A549 (cell line): ENCODE results near the gene MRPS18A. TPM values are rescaled to one million over a fixed set of nuclear protein-coding genes. Genes with fewer than 3 reads are reported as not detected.

Experiments
- ATAC-seq, 2 experiments: fragments of 200-7000 bp in 1 of 2; fragments of >200 bp in 1 of 2; cut with Nextera tagmentation in 1 of 2; cut with Tn5 transposase in 1 of 2; 3 replicates each; pipeline versions ENCODE4 v1.8.0 to v1.9.1; 2018 to 2020; ENCODE audit warnings: mild to moderate bottlenecking in 1 of 2, moderate library complexity in 1 of 2
- CTCF ChIA-PET: fragments of 300-600 bp; sonication (Branson Sonifier 250); formaldehyde crosslinking; extraction: SDS; loops from one replicate; lab custom pipeline; 2021; ENCODE audit warnings: antibody characterized with exemption, inconsistent platforms; lab: Yijun Ruan, JAX
- POLR2A ChIA-PET: fragments of 350-600 bp; formaldehyde crosslinking; extraction: SDS; loops from one replicate; lab custom pipeline; 2021; ENCODE audit warnings: antibody characterized with exemption, inconsistent platforms; lab: Yijun Ruan, JAX
- DNase-seq, 2 experiments: peaks; one replicate each; pipeline versions ENCODE4 v3.0.0 to v3.0.0-alpha.2; 2011 to 2016; ENCODE audit warnings: low read depth in 1 of 2, low spot score in 1 of 2
- FAIRE-seq: peaks from 2 replicates; lab custom pipeline; 2011; peaks lifted over from hg19 to GRCh38; lab: Jason Lieb, UNC
- H3K27ac ChIP-seq, 2 experiments: fragments of >200 bp; sonication (Bioruptor Twin); formaldehyde crosslinking; 3 replicates each; pipeline ENCODE4 v1.5.1; 2016 to 2017
- H3K4me1 ChIP-seq: fragments of >200 bp; sonication (Bioruptor Twin); formaldehyde crosslinking; 3 replicates; pipeline ENCODE4 v1.6.1; 2016
- H3K4me2 ChIP-seq: fragments of >200 bp; sonication (Bioruptor Twin); formaldehyde crosslinking; 3 replicates; pipeline ENCODE4 v1.6.1; 2016
- H3K4me3 ChIP-seq: fragments of >200 bp; sonication (Bioruptor Twin); formaldehyde crosslinking; 3 replicates; pipeline ENCODE4 v1.5.1; 2016
- H3K9me3 ChIP-seq: fragments of >200 bp; sonication (Bioruptor Twin); formaldehyde crosslinking; 3 replicates; pipeline ENCODE4 v1.6.1; 2016
- BCL3 ChIP-seq: fragments of >200 bp; sonication (Bioruptor Twin); formaldehyde crosslinking; IDR thresholded peaks from 3 replicates; pipeline ENCODE4 v1.6.1; 2016
- CEBPB ChIP-seq, 2 experiments: fragments of >200 bp in 1 of 2; sonication (Bioruptor Twin) in 1 of 2; formaldehyde crosslinking in 1 of 2; IDR thresholded peaks; 2 replicates each; pipeline ENCODE4 v1.6.1; 2012 to 2016
- CHD4 ChIP-seq: fragments of 200-600 bp; sonication (generic); IDR thresholded peaks from 2 replicates; pipeline ENCODE4 v1.6.1; 2016; ENCODE audit warnings: antibody characterized with exemption, mild to moderate bottlenecking, borderline replicate concordance
- ELK1 ChIP-seq: fragments of 150-350 bp; IDR thresholded peaks from 2 replicates; pipeline ENCODE4 v1.6.1; 2014; ENCODE audit warnings: low read depth, mild to moderate bottlenecking, low read length
- EP300 ChIP-seq, 2 experiments: fragments of >200 bp; sonication (Bioruptor Twin); formaldehyde crosslinking; IDR thresholded peaks; 2 replicates in 1 of 2; 3 replicates in 1 of 2; pipeline ENCODE4 v1.6.1; 2016 to 2017
- HEYL ChIP-seq: fragments of 250-450 bp; sonication (Bioruptor Pico); IDR thresholded peaks from 2 replicates; pipeline ENCODE4 v1.8.0; 2021; ENCODE audit warnings: mild to moderate bottlenecking, moderate library complexity
- HMGXB4 ChIP-seq: fragments of 250-450 bp; sonication (Bioruptor Pico); IDR thresholded peaks from 2 replicates; pipeline ENCODE4 v1.5.0; 2021; ENCODE audit warnings: mild to moderate bottlenecking, moderate library complexity, borderline replicate concordance
- HOXB5 ChIP-seq: fragments of 250-450 bp; sonication (Bioruptor Pico); IDR thresholded peaks from 2 replicates; pipeline ENCODE4 v1.5.0; 2020; ENCODE audit warnings: mild to moderate bottlenecking, moderate library complexity
- JUN ChIP-seq, 2 experiments: fragments of >200 bp; sonication (Bioruptor Twin); formaldehyde crosslinking; IDR thresholded peaks; 2 replicates in 1 of 2; 3 replicates in 1 of 2; pipeline ENCODE4 v1.6.1; 2016 to 2017
- KDM1A ChIP-seq: fragments of 200-600 bp; sonication (generic); IDR thresholded peaks from 2 replicates; pipeline ENCODE4 v1.6.1; 2016; ENCODE audit warnings: low read depth, mild to moderate bottlenecking
- KDM5A ChIP-seq: fragments of 200-600 bp; sonication (generic); IDR thresholded peaks from 2 replicates; pipeline ENCODE4 v1.6.1; 2016; ENCODE audit warnings: antibody characterized with exemption, mild to moderate bottlenecking
- MAZ ChIP-seq: fragments of 150-350 bp; IDR thresholded peaks from 2 replicates; pipeline ENCODE4 v1.6.1; 2014; ENCODE audit warnings: antibody characterized with exemption, low read depth, low read length, borderline replicate concordance
- NR3C1 ChIP-seq: fragments of >200 bp; sonication (Bioruptor Twin); formaldehyde crosslinking; IDR thresholded peaks from 3 replicates; pipeline ENCODE4 v1.6.1; 2017
- POLR2AphosphoS2 ChIP-seq: conservative IDR thresholded peaks from 2 replicates; pipeline ENCODE4 v1.6.1; 2012; ENCODE audit warnings: low read length, improper control_type of control experiment, inconsistent platforms
- SREBF2 ChIP-seq: fragments of 450-650 bp; IDR thresholded peaks from 2 replicates; pipeline ENCODE4 v1.6.1; 2014; ENCODE audit warnings: mild to moderate bottlenecking, moderate library complexity
- TFCP2L1 ChIP-seq: fragments of 250-450 bp; sonication (Bioruptor Pico); IDR thresholded peaks from 2 replicates; pipeline ENCODE4 v1.5.0; 2021; ENCODE audit warnings: mild to moderate bottlenecking
- ZSCAN20 ChIP-seq: fragments of 250-450 bp; sonication (Bioruptor Pico); IDR thresholded peaks from 2 replicates; pipeline ENCODE4 v1.8.0; 2022; ENCODE audit warnings: mild to moderate bottlenecking, moderate library complexity
- WGBS: methylation state at CpG from one replicate; pipeline ENCODE4 v1.1.6; 2017; ENCODE audit errors: missing lambda C conversion rate; 5-methylcytosine and 5-hydroxymethylcytosine counted together
- polyA plus RNA-seq, 4 experiments: library from polyadenylated mRNA; depleted of rRNA in 3 of 4; stranded (reverse); fragments of >200 nt; fragmentation: RNase III in 1 of 4; extraction: RNeasy Plus Mini Kit Qiagen cat#74134 plus additional on column Dnase treatment in 1 of 4; gene quantifications; 2 replicates in 3 of 4; 3 replicates in 1 of 4; pipeline ENCODE4 v1.2.3, GENCODE V29; 2011 to 2017

Gene MRPS18A
- polyA plus RNA-seq, 2 of the 4 experiments (the other 2 are of a cell fraction) = 38.0 to 44.2 TPM

- ATAC-seq (no peak), DNase-seq (no peak), FAIRE-seq (no peak)
- ChIA-PET POLR2A (no interaction called here), CTCF (interaction anchor here (0.6 to 1.6 kb wide), 5 partner anchors 12 to 217 kb away, joined by 3 to 4 read pairs (median 3); no protein-coding TSS in a partner anchor)
- H3K4me1 ChIP-seq = peaks cover 33% of the 10 kb centered on the region
- whole genome bisulfite sequencing = 88% methylated on average over 6 of the region's 7 CpGs
- H3K9me3 ChIP-seq = no peaks in the 10 kb centered on the region
- TF ChIP-seq HMGXB4 (CRISPR knock-in tag) (no peak), TFCP2L1 (CRISPR knock-in tag) (no peak), POLR2AphosphoS2 (no peak)
- H3K4me2 ChIP-seq = peak overlapping the region; percentile 54; the same call in 2 of the 3 replicates
- H3K4me3 ChIP-seq = no peak overlapping the region
- 0 out of 6 replicates have a peak overlapping the region, but pooled peaks of 1 of the 2 experiments have one; percentile 63 for H3K27ac ChIP-seq
These were observed 22.2 kb upstream of the MRPS18A start for GRCh38 chr6:43709654-43710303.

GRCh38 chr6:43708860-43709653, 21.5 kb upstream of the MRPS18A start:
- no peak for FAIRE-seq

GRCh38 chr6:43707767-43708166, 20.2 kb upstream of the MRPS18A start:
- H3K27ac ChIP-seq = peak overlapping the region in 1 of 2 experiments; percentile 28; a peak in 1 of 6 replicates
- DNase-seq = no peak
- no peaks in the 10 kb centered on the region for H3K9me3 ChIP-seq
- H3K4me2 ChIP-seq = no peak overlapping the region
- TF ChIP-seq HEYL (CRISPR knock-in tag) (no peak), JUN (IDR thresholded peaks at IDR 0.05) (no peak), NR3C1 (no peak), KDM5A (no peak), HOXB5 (no peak), ELK1 (no peak), KDM1A (no peak), CHD4 (no peak)
- WGBS = 43% methylated on average over 1 of the region's 1 CpG
- H3K4me3 ChIP-seq = no peak overlapping the region
- POLR2A ChIA-PET = no interaction called here
- FAIRE-seq = no peak
- peaks cover 53% of the 10 kb centered on the region for H3K4me1 ChIP-seq
- CTCF ChIA-PET = interaction anchor here (1.7 kb wide), 1 partner anchor 17 kb away, joined by 4 read pairs; no protein-coding TSS in a partner anchor
- no peak for ATAC-seq

More at GRCh38 chr6:43708860-43709653, 21.5 kb upstream of the MRPS18A start:
- Histone ChIP-seq H3K4me1 (peaks cover 40% of the 10 kb centered on the region), H3K4me2 (peak overlapping the region; percentile 54), H3K4me3 (no peak overlapping the region), H3K27ac (peak overlapping the region in 1 of 2 experiments; percentile 63; a peak in 3 of 6 replicates), H3K9me3 (no peaks in the 10 kb centered on the region)
- ATAC-seq = peak in 1 of 2 experiments; percentile 20; a peak in 1 of 6 replicates
- ChIA-PET POLR2A (no interaction called here), CTCF (interaction anchor here (0.6 to 1.7 kb wide), 7 partner anchors 10 to 216 kb away, joined by 3 to 4 read pairs (median 3); no protein-coding TSS in a partner anchor)
- DNase-seq = peak in 1 of 2 experiments; percentile 52
- 51% methylated on average over 5 of the region's 5 CpGs for WGBS
- TF ChIP-seq HEYL (CRISPR knock-in tag) = no peak
- TF ChIP-seq EP300 (IDR thresholded peaks at IDR 0.05) = no peak
- TF ChIP-seq CEBPB (IDR thresholded peaks at IDR 0.05) = peak; percentile 65 to 75; a peak in 3 of 4 replicates
- TF ChIP-seq ZSCAN20 (CRISPR knock-in tag) = no peak
- no peak for TF ChIP-seq BCL3
- no peak for TF ChIP-seq HMGXB4 (CRISPR knock-in tag)
- TF ChIP-seq SREBF2 = no peak
- TF ChIP-seq MAZ = no peak
